ENCODE results near the gene ZNF37A. TPM values are rescaled to one million over a fixed set of nuclear protein-coding genes. Genes with fewer than 3 reads are reported as not detected.
"Not testable (repeated sequence)": the region's sequence is repeated elsewhere in the genome, so short reads cannot be mapped to it uniquely, and the experiment has no call there.

The ZNF37A gene
- total RNA-seq, 3 donors from 2014 or later (not counting 1 experiment from before 2014, with no cell fraction given), result 11.3 to 22.2 (median 19.5) TPM

DNA sequence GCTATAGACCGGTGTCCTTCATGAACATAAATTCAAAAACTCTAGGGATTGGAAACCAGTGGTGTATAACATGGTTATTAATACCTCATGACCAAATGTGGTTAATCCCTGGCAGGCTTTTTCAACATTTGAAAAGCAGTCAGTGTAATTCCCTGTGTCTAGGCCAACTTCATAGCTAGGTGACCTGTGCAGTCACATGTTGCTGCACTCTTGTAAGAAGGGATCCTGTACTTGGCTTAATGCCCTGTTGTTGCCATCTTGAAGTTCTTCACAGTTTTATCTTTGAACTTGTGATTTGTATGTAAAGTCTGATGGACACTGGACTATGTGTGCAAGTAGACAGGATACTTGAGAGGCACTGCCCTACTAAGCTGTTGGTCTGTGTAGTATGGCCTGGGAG is 43.9 kb upstream of the ZNF37A start:
- Histone ChIP-seq H3K4me1 (ENCODE audit: control insufficient read depth, insufficient read depth, low read length) (no peaks in the 10 kb centered on the region), H3K27me3 (ENCODE audit: control insufficient read depth, insufficient read depth, low read length) (no peaks in the 10 kb centered on the region), H3K27ac (ENCODE audit: low read length) (no peak overlapping the region), H3K36me3 (ENCODE audit: control insufficient read depth, insufficient read depth, low read length) (peaks cover 25% of the 10 kb centered on the region), H3K9me3 (ENCODE audit: control insufficient read depth, insufficient read depth, low read length) (peaks cover 10% of the 10 kb centered on the region), H3K4me3 (ENCODE audit: low read length) (no peak overlapping the region)
- intact Hi-C loops (cut with micrococcal nuclease), result no loop called here
- Mint-ChIP-seq H3K36me3 (peaks cover 40% of the 10 kb centered on the region), H3K27me3 (ENCODE audit: low read depth in 2 of 2) (no peaks in the 10 kb centered on the region), H3K4me3 (no peak overlapping the region), H3K9me3 (peaks cover 13 to 22% of the 10 kb centered on the region in 2 donors), H3K4me1 (peaks cover 9 to 10% of the 10 kb centered on the region in 2 donors), H3K27ac (no peak overlapping the region)
- WGBS (ENCODE audit: insufficient coverage), result 100% methylated on average over 1 of the region's 1 CpG
- no peak for DNase-seq
- ATAC-seq, result no peak
- TF ChIP-seq, protein P1, sequence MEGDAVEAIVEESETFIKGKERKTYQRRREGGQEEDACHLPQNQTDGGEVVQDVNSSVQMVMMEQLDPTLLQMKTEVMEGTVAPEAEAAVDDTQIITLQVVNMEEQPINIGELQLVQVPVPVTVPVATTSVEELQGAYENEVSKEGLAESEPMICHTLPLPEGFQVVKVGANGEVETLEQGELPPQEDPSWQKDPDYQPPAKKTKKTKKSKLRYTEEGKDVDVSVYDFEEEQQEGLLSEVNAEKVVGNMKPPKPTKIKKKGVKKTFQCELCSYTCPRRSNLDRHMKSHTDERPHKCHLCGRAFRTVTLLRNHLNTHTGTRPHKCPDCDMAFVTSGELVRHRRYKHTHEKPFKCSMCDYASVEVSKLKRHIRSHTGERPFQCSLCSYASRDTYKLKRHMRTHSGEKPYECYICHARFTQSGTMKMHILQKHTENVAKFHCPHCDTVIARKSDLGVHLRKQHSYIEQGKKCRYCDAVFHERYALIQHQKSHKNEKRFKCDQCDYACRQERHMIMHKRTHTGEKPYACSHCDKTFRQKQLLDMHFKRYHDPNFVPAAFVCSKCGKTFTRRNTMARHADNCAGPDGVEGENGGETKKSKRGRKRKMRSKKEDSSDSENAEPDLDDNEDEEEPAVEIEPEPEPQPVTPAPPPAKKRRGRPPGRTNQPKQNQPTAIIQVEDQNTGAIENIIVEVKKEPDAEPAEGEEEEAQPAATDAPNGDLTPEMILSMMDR (IDR thresholded peaks at IDR 0.05), result no peak

DNA sequence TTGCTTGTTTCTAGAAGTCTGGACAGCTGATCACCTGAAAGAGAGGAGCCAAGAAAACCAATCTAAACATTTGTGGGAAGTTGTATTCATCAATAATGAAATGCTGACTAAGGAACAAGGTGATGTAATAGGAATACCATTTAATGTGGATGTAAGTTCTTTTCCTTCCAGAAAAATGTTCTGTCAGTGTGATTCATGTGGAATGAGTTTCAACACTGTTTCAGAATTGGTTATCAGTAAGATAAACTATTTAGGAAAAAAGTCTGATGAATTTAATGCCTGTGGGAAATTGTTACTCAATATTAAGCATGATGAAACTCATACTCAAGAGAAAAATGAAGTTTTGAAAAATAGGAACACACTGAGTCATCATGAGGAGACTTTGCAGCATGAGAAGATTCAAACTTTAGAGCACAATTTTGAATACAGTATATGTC is 39.8 kb upstream of the ZNF37A start:
- H3K4me3 Mint-ChIP-seq, result no peak overlapping the region
- intact Hi-C loops (cut with micrococcal nuclease), result no loop called here

DNA sequence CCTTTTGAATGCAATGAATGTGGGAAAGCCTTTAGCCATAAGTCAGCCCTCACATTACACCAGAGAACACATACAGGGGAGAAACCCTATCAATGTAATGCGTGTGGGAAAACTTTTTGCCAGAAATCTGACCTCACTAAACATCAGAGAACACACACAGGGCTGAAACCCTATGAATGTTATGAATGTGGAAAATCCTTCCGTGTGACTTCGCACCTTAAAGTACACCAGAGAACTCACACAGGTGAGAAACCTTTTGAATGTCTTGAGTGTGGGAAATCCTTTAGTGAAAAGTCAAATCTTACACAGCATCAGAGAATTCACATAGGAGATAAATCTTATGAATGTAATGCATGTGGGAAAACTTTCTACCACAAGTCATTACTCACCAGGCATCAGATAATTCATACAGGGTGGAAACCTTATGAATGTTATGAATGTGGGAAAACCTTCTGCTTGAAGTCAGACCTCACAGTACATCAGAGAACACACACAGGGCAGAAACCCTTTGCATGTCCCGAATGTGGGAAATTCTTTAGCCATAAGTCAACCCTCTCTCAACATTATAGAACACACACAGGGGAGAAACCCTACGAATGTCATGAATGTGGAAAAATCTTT is 38.8 kb upstream of the ZNF37A start:
- H3K27ac Mint-ChIP-seq; intact Hi-C loops (cut with micrococcal nuclease); H3K4me1 Mint-ChIP-seq; H3K4me3 ChIP-seq (ENCODE audit: low read length); H3K4me1 ChIP-seq (ENCODE audit: control insufficient read depth, insufficient read depth, low read length); H3K27ac ChIP-seq (ENCODE audit: low read length); H3K4me3 Mint-ChIP-seq; H3K27me3 Mint-ChIP-seq (ENCODE audit: low read depth in 2 of 2); ATAC-seq; DNase-seq; H3K27me3 ChIP-seq (ENCODE audit: control insufficient read depth, insufficient read depth, low read length): not testable (repeated sequence)
- Histone ChIP-seq H3K9me3 (ENCODE audit: control insufficient read depth, insufficient read depth, low read length) (peaks cover 20% of the 10 kb centered on the region), H3K36me3 (ENCODE audit: control insufficient read depth, insufficient read depth, low read length) (peaks cover 48% of the 10 kb centered on the region)
- WGBS (ENCODE audit: insufficient coverage), result 100% methylated on average over 1 of the region's 5 CpGs
- peaks cover 17 to 33% of the 10 kb centered on the region in 2 donors for H3K9me3 Mint-ChIP-seq
- H3K36me3 Mint-ChIP-seq, result peaks cover 71% of the 10 kb centered on the region

More for the DNA sequence above, 39.8 kb upstream of the ZNF37A start:
- Histone ChIP-seq H3K27me3 (ENCODE audit: control insufficient read depth, insufficient read depth, low read length) (no peaks in the 10 kb centered on the region), H3K36me3 (ENCODE audit: control insufficient read depth, insufficient read depth, low read length) (peaks cover 50% of the 10 kb centered on the region), H3K4me1 (ENCODE audit: control insufficient read depth, insufficient read depth, low read length) (no peaks in the 10 kb centered on the region), H3K27ac (ENCODE audit: low read length) (no peak overlapping the region), H3K9me3 (ENCODE audit: control insufficient read depth, insufficient read depth, low read length) (peaks cover 20% of the 10 kb centered on the region), H3K4me3 (ENCODE audit: low read length) (no peak overlapping the region)
- Mint-ChIP-seq H3K27ac (no peak overlapping the region), H3K4me1 (peaks cover 0 to 4% of the 10 kb centered on the region in 2 donors), H3K27me3 (ENCODE audit: low read depth in 2 of 2) (no peaks in the 10 kb centered on the region), H3K36me3 (peaks cover 65% of the 10 kb centered on the region), H3K9me3 (peaks cover 15 to 30% of the 10 kb centered on the region in 2 donors)
- DNase-seq (no peak), ATAC-seq (no peak)
- TF ChIP-seq, protein P1 (IDR thresholded peaks at IDR 0.05), result no peak

DNA sequence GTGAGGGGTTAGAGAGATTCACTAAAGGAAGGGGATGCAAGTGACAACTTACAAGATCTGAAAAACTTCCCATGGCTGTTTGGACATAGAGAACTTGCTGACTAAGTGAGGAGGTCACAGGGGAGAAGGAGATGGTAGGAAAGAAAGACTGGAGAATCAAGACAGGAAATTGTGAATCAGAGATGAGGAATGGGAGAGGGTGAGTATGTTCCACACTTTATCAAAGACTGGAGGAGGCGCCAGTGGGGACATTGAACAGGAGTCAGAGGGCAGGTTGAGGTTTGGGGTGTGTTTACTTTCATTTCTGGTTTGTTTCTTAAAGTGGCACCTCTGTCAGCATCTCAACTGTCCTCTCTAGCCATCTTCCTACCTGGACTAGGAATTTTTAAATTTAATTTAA is 24.5 kb upstream of the ZNF37A start:
- H3K4me1 Mint-ChIP-seq; H3K9me3 ChIP-seq (ENCODE audit: control insufficient read depth, insufficient read depth, low read length); H3K27me3 Mint-ChIP-seq (ENCODE audit: low read depth in 2 of 2); H3K4me1 ChIP-seq (ENCODE audit: control insufficient read depth, insufficient read depth, low read length); H3K27me3 ChIP-seq (ENCODE audit: control insufficient read depth, insufficient read depth, low read length); H3K27ac ChIP-seq (ENCODE audit: low read length); H3K4me3 ChIP-seq (ENCODE audit: low read length); DNase-seq; H3K36me3 Mint-ChIP-seq; H3K36me3 ChIP-seq (ENCODE audit: control insufficient read depth, insufficient read depth, low read length); H3K9me3 Mint-ChIP-seq; intact Hi-C loops (cut with micrococcal nuclease); H3K4me3 Mint-ChIP-seq; H3K27ac Mint-ChIP-seq: not testable (repeated sequence)
- ATAC-seq, result peak in 1 of 3 donors; percentile 36
- WGBS (ENCODE audit: insufficient coverage), result 71% methylated on average over 1 of the region's 1 CpG

All from natural killer cell (primary cell).